SK-N-MC (cell line): ENCODE measurements around the gene KDM7A.

ENCODE experiments used
- DNase-seq: peaks from one replicate; pipeline ENCODE4 v3.0.0-alpha.2; 2011; ENCODE audit warnings: low read depth, low spot score
- H3K27ac ChIP-seq: fragments of 200-600 bp; sonication (generic); 2 replicates; pipeline ENCODE4 v1.5.1; 2016; ENCODE audit warnings: mixed run types
- H3K36me3 ChIP-seq: fragments of 200-600 bp; sonication (generic); 2 replicates; pipeline ENCODE4 v1.6.1; 2017; ENCODE audit warnings: antibody characterized with exemption, low read length, mixed read lengths; ENCODE audit not compliant: insufficient read depth
- H3K4me3 ChIP-seq: fragments of 200-600 bp; sonication (generic); 2 replicates; pipeline ENCODE4 v1.5.1; 2016
- H3K9ac ChIP-seq: fragments of 200-600 bp; sonication (generic); 2 replicates; pipeline ENCODE4 v1.8.0; 2017; ENCODE audit warnings: mixed run types, mixed read lengths; ENCODE audit not compliant: insufficient read length
- H3K9me3 ChIP-seq: fragments of 200-600 bp; sonication (generic); 2 replicates; pipeline ENCODE4 v1.6.1; 2017; ENCODE audit warnings: low read depth, mild to moderate bottlenecking, antibody characterized with exemption, low read length, moderate library complexity, mixed read lengths
- EZH2 ChIP-seq: fragments of 200-600 bp; sonication (generic); IDR thresholded peaks from one replicate; pipeline ENCODE4 v1.6.1; 2017; ENCODE audit warnings: antibody characterized with exemption
- FOXP2 ChIP-seq: optimal IDR thresholded peaks from 2 replicates; pipeline ENCODE3; 2011; ENCODE audit warnings: mild to moderate bottlenecking, moderate library complexity; ENCODE audit not compliant: insufficient read depth; ENCODE audit errors: extremely low read length, control extremely low read depth
- POLR2AphosphoS5 ChIP-seq: IDR thresholded peaks from 2 replicates; pipeline ENCODE4 v1.6.1; 2012; ENCODE audit warnings: mild to moderate bottlenecking, low read depth, low read length, borderline replicate concordance

KDM7A gene

GRCh38 chr7:140196361-140197217 lies 19.8 kb upstream of the KDM7A start:
- no peak for DNase-seq
- Histone ChIP-seq H3K9ac (no peak overlapping the region), H3K27ac (peak overlapping the region; percentile 88), H3K4me3 (no peak overlapping the region), H3K9me3 (no peaks in the 10 kb centered on the region; the same call in 1 of the 2 replicates), H3K36me3 (no peaks in the 10 kb centered on the region)
- TF ChIP-seq POLR2AphosphoS5 (no peak), EZH2 (no peak), FOXP2 (no peak)

DNA sequence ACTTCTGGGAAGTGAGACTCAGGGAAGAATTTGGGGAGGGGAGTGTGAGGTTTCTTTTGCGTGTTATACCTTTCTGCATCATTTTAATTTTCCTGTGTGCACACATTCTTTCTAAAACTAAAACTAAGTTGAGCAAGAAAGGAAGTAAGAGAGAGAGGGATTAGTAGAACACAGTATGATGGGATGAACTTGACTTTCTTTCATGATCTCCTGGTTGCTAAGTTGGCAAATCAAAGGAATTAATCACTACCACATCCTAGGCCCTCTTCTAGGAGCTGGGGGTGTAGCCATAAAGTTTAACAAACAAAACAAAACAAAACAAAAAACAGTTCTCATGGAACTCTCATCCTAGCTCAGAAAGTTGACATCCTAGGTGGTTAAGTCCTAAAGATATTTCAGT lies 19.1 kb upstream of the KDM7A start:
- TF ChIP-seq EZH2 (no peak), POLR2AphosphoS5 (no peak), FOXP2 (no peak)
- H3K36me3 ChIP-seq: no peaks in the 10 kb centered on the region
- DNase-seq: no peak
- peak overlapping the region; percentile 88 for H3K27ac ChIP-seq
- no peak overlapping the region for H3K4me3 ChIP-seq
- H3K9ac ChIP-seq: no peak overlapping the region
- H3K9me3 ChIP-seq: no peaks in the 10 kb centered on the region; the same call in 1 of the 2 replicates

- peak overlapping the region; percentile 16 for H3K9ac ChIP-seq
- peak overlapping the region; percentile 82 for H3K27ac ChIP-seq
- H3K4me3 ChIP-seq: no peak overlapping the region
- DNase-seq: no peak
- H3K9me3 ChIP-seq: no peaks in the 10 kb centered on the region; the same call in 1 of the 2 replicates
- no peaks in the 10 kb centered on the region for H3K36me3 ChIP-seq
- TF ChIP-seq EZH2 (no peak), POLR2AphosphoS5 (no peak), FOXP2 (no peak)
These were observed 15.8 kb upstream of the KDM7A start for GRCh38 chr7:140192620-140193019.

DNA sequence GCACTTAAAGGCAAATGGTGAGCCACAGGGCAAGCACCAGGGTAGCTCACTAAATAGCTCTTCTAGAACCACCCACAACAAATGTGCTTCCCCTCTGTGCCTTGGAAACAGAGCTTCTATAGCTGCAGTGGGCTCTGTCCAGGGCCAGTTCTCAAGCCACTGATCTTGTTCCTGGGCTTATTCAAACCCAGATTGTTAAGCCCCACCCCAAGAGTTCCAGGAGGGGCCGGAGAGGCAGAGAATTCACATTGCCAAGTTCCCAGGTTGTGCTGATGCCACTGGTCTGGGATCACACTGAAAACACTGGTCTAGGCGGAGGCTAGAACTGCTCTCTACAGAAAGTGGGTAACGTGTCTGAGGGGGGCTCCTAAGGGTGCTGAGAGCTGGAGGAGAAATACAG lies 15.4 kb upstream of the KDM7A start:
- TF ChIP-seq POLR2AphosphoS5: no peak
- TF ChIP-seq FOXP2: no peak
- no peak for TF ChIP-seq EZH2
- Histone ChIP-seq H3K36me3 (no peaks in the 10 kb centered on the region), H3K9ac (no peak overlapping the region), H3K4me3 (no peak overlapping the region), H3K27ac (peak overlapping the region; percentile 82), H3K9me3 (no peaks in the 10 kb centered on the region; the same call in 1 of the 2 replicates)
- no peak for DNase-seq

DNA sequence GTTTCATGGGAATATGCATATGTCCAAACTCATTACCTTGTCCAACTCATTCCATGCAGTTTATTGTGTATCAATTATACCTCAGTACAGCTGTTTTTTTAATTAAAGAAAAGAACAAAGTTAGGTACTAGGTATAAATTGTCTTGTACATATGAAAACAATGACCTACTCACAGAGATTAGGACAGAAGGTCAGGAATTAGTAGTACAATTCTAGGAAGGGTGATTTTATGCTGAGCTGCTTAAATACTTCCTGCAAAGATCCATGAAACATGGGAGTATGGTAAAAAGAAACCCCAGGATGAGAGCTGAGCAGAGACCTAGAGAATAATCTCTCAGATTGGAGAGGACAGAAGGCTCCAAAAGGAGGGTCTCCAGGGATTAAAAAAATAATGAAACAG lies 13.8 kb upstream of the KDM7A start:
- Histone ChIP-seq H3K36me3 (no peaks in the 10 kb centered on the region), H3K27ac (no peak overlapping the region), H3K9ac (no peak overlapping the region), H3K4me3 (no peak overlapping the region), H3K9me3 (no peaks in the 10 kb centered on the region)
- DNase-seq: no peak
- no peak for TF ChIP-seq EZH2
- TF ChIP-seq POLR2AphosphoS5: no peak
- TF ChIP-seq FOXP2: no peak

DNA sequence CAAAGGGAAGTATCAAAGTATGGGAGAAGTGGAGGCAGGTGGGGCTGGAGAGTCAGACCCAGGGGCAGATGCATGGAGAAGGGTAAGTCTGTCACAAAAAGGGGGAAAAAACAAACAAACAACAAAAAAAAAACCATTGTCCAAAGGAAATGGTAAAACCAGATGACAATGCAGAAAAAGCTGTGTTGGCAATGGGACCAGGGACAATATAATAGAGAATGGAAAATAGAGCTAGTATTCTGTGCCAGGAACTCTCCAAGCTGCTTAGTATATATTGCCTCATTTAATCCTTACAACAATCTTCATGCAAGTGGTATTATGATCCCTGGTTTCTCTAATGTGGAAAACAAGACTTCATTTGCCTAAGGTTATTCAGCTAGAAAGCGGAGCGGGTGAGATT lies 13.1 kb upstream of the KDM7A start:
- TF ChIP-seq POLR2AphosphoS5 (no peak), FOXP2 (no peak), EZH2 (no peak)
- H3K9ac ChIP-seq: no peak overlapping the region
- DNase-seq: no peak
- no peaks in the 10 kb centered on the region for H3K9me3 ChIP-seq
- no peak overlapping the region for H3K27ac ChIP-seq
- no peaks in the 10 kb centered on the region for H3K36me3 ChIP-seq
- H3K4me3 ChIP-seq: no peak overlapping the region

GRCh38 chr7:140182917-140183316 lies 6.1 kb upstream of the KDM7A start:
- no peak overlapping the region for H3K4me3 ChIP-seq
- no peak overlapping the region for H3K9ac ChIP-seq
- peaks cover 3% of the 10 kb centered on the region; the same call in 1 of the 2 replicates for H3K9me3 ChIP-seq
- H3K36me3 ChIP-seq: no peaks in the 10 kb centered on the region
- H3K27ac ChIP-seq: no peak overlapping the region
- DNase-seq: no peak
- TF ChIP-seq POLR2AphosphoS5: no peak
- TF ChIP-seq EZH2: no peak
- no peak for TF ChIP-seq FOXP2

DNA sequence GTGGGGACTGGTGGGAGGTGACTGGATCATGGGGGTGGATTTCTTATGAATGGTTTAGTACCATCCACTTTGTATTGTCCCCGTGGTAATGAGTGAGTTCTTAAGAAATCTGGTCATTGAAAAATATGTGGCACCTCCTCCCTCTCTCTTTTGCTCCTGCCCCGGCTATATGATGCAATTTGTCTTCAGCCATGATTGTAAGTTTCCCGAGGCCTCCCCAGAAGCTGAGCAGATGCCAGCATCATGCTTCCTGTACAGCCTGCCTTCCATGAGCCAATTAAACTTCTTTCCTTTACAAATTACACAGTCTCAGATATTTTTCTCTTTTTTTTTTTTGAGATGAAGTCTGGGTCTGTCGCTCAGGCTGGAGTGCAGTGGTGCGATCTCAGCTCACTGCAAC lies 2.6 kb upstream of the KDM7A start:
- H3K27ac ChIP-seq: no peak overlapping the region
- peaks cover 3% of the 10 kb centered on the region; the same call in 1 of the 2 replicates for H3K9me3 ChIP-seq
- no peak for TF ChIP-seq POLR2AphosphoS5
- no peak for TF ChIP-seq EZH2
- no peak for TF ChIP-seq FOXP2
- H3K9ac ChIP-seq: no peak overlapping the region
- DNase-seq: no peak
- no peak overlapping the region for H3K4me3 ChIP-seq
- H3K36me3 ChIP-seq: no peaks in the 10 kb centered on the region
